ENCODE results near the gene EPHB2.

EPHB2 gene

DNA sequence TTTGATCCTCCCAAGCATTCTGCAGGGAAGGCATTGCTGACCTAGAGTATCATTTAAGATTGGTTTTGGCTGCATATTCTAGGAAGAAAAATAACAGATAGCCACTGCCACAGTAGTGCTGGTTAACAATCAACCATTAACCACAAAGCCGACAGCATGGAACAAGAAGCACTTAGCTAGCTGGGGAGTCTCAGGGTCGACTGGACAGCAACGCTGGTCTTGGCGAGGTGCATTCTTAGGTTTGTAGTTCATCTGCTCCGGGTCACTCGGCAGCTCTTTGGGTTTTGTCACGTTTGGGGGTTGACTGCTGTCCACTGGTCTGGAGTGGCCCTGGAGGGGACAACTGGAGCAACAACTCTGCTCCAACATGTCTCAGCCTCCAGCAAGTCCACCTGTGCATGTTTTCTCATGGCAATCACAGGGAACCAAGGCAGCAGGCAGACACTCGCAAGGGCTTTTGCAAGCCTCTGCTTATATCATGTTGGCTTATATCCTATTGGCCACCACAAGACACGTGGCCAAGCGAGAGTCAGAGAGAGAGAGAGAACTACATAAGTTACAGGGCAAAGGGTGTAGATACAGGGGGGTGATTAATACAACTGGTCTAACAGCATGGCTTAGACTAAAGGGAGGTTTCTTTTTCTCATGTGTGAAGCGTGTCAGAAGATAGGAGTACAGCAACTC is 162.5 kb downstream of the EPHB2 start:
- H2AK5ac ChIP-seq (ENCODE audit: low read depth, low read length) = no peak overlapping the region
- H3K4me2 ChIP-seq (ENCODE audit: insufficient read depth, low read length, poor library complexity, severe bottlenecking) = no peak overlapping the region
- H2AFZ ChIP-seq (ENCODE audit: low read length) = no peak overlapping the region
- H3K4me3 ChIP-seq (ENCODE audit: low read length in 2 of 2) = no peak overlapping the region
- no peaks in the 10 kb centered on the region for H3K79me1 ChIP-seq (ENCODE audit: low read depth, low read length)
- no peak overlapping the region for H2BK120ac ChIP-seq (ENCODE audit: low read depth, low read length)
- no peaks in the 10 kb centered on the region for H3K9me3 ChIP-seq (replicated peaks in 1 of 2; ENCODE audit: control insufficient read depth in 2 of 2, insufficient read depth in 1 of 2, low read depth in 1 of 2, low read length in 2 of 2)
- WGBS, 2 donors (ENCODE audit: extremely low coverage in 2 of 2, insufficient read length in 2 of 2, insufficient replicate concordance in 1 of 2) = no CpG with 5 or more reads among the region's 11 CpGs
- no peak overlapping the region for H3K27ac ChIP-seq (replicated peaks; ENCODE audit: low read length)
- H3K36me3 ChIP-seq (replicated peaks in 1 of 2; ENCODE audit: control insufficient read depth in 2 of 2, insufficient read depth in 2 of 2, low read length in 2 of 2) = peaks cover 8 to 17% of the 10 kb centered on the region in 2 donors
- no peak overlapping the region for H3K23ac ChIP-seq (ENCODE audit: low read depth, low read length, poor library complexity)
- no peak overlapping the region for H3K14ac ChIP-seq (ENCODE audit: low read length)
- H3K27me3 ChIP-seq (ENCODE audit: control insufficient read depth in 3 of 3, insufficient read depth in 3 of 3, low read depth in 1 of 3, low read length in 3 of 3) = peaks cover 0 to 2% (median 0%) of the 10 kb centered on the region in 3 experiments
- H2BK12ac ChIP-seq (ENCODE audit: low read length) = no peak overlapping the region
- no peak overlapping the region for H3K18ac ChIP-seq (ENCODE audit: low read length)
- peaks cover 20 to 33% of the 10 kb centered on the region in 2 donors for H3K4me1 ChIP-seq (ENCODE audit: control insufficient read depth in 2 of 2, insufficient read depth in 1 of 2, low read depth in 1 of 2, low read length in 2 of 2)
- no peak overlapping the region for H4K91ac ChIP-seq (ENCODE audit: low read depth, low read length, poor library complexity)
- DNase-seq (ENCODE audit: low spot score) = no peak
- H2BK15ac ChIP-seq (ENCODE audit: low read length) = peak overlapping the region; percentile 6
- H3K4ac ChIP-seq (ENCODE audit: low read length) = no peak overlapping the region
- no peak overlapping the region for H2BK5ac ChIP-seq (ENCODE audit: low read length)
- no peak overlapping the region for H4K8ac ChIP-seq (ENCODE audit: low read depth, low read length)
- no peak overlapping the region for H3K9ac ChIP-seq (ENCODE audit: low read depth, low read length, poor library complexity)

- Histone ChIP-seq H3K27me3 (ENCODE audit: control insufficient read depth in 3 of 3, insufficient read depth in 3 of 3, low read depth in 1 of 3, low read length in 3 of 3) (peaks cover 0 to 2% (median 0%) of the 10 kb centered on the region in 3 experiments), H3K9ac (ENCODE audit: low read depth, low read length, poor library complexity) (no peak overlapping the region), H2AK5ac (ENCODE audit: low read depth, low read length) (no peak overlapping the region), H3K9me3 (replicated peaks in 1 of 2; ENCODE audit: control insufficient read depth in 2 of 2, insufficient read depth in 1 of 2, low read depth in 1 of 2, low read length in 2 of 2) (no peaks in the 10 kb centered on the region), H4K8ac (ENCODE audit: low read depth, low read length) (no peak overlapping the region), H2BK12ac (ENCODE audit: low read length) (no peak overlapping the region), H3K4me3 (ENCODE audit: low read length in 2 of 2) (no peak overlapping the region), H3K4ac (ENCODE audit: low read length) (no peak overlapping the region), H2BK120ac (ENCODE audit: low read depth, low read length) (no peak overlapping the region), H2AFZ (ENCODE audit: low read length) (no peak overlapping the region), H3K4me2 (ENCODE audit: insufficient read depth, low read length, poor library complexity, severe bottlenecking) (no peak overlapping the region), H3K79me1 (ENCODE audit: low read depth, low read length) (no peaks in the 10 kb centered on the region), H4K91ac (ENCODE audit: low read depth, low read length, poor library complexity) (no peak overlapping the region), H3K23ac (ENCODE audit: low read depth, low read length, poor library complexity) (no peak overlapping the region), H3K27ac (replicated peaks; ENCODE audit: low read length) (no peak overlapping the region), H2BK15ac (ENCODE audit: low read length) (no peak overlapping the region), H3K4me1 (ENCODE audit: control insufficient read depth in 2 of 2, insufficient read depth in 1 of 2, low read depth in 1 of 2, low read length in 2 of 2) (peaks cover 20 to 33% of the 10 kb centered on the region in 2 donors), H3K36me3 (replicated peaks in 1 of 2; ENCODE audit: control insufficient read depth in 2 of 2, insufficient read depth in 2 of 2, low read length in 2 of 2) (peaks cover 4 to 11% of the 10 kb centered on the region in 2 donors), H3K14ac (ENCODE audit: low read length) (no peak overlapping the region), H3K18ac (ENCODE audit: low read length) (no peak overlapping the region), H2BK5ac (ENCODE audit: low read length) (no peak overlapping the region)
- no peak for DNase-seq (ENCODE audit: low spot score)
- no CpG with 5 or more reads among the region's 8 CpGs for WGBS, 2 donors (ENCODE audit: extremely low coverage in 2 of 2, insufficient read length in 2 of 2, insufficient replicate concordance in 1 of 2)
These were observed 164.1 kb downstream of the EPHB2 start for GRCh38 chr1:22874785-22875184.

- no peak overlapping the region for H3K4ac ChIP-seq (ENCODE audit: low read length)
- WGBS, 2 donors (ENCODE audit: extremely low coverage in 2 of 2, insufficient read length in 2 of 2, insufficient replicate concordance in 1 of 2) = no CpG with 5 or more reads among the region's 10 CpGs
- H3K4me1 ChIP-seq (ENCODE audit: control insufficient read depth in 2 of 2, insufficient read depth in 1 of 2, low read depth in 1 of 2, low read length in 2 of 2) = peaks cover 20 to 34% of the 10 kb centered on the region in 2 donors
- no peak overlapping the region for H2BK120ac ChIP-seq (ENCODE audit: low read depth, low read length)
- H3K27ac ChIP-seq (replicated peaks; ENCODE audit: low read length) = peak overlapping the region; percentile 12
- no peak overlapping the region for H3K23ac ChIP-seq (ENCODE audit: low read depth, low read length, poor library complexity)
- no peak overlapping the region for H4K91ac ChIP-seq (ENCODE audit: low read depth, low read length, poor library complexity)
- no peaks in the 10 kb centered on the region for H3K9me3 ChIP-seq (replicated peaks in 1 of 2; ENCODE audit: control insufficient read depth in 2 of 2, insufficient read depth in 1 of 2, low read depth in 1 of 2, low read length in 2 of 2)
- H3K18ac ChIP-seq (ENCODE audit: low read length) = no peak overlapping the region
- no peak overlapping the region for H3K4me3 ChIP-seq (ENCODE audit: low read length in 2 of 2)
- no peaks in the 10 kb centered on the region for H3K79me1 ChIP-seq (ENCODE audit: low read depth, low read length)
- peak overlapping the region; percentile 71 for H2BK5ac ChIP-seq (ENCODE audit: low read length)
- no peak overlapping the region for H2BK12ac ChIP-seq (ENCODE audit: low read length)
- H2BK15ac ChIP-seq (ENCODE audit: low read length) = no peak overlapping the region
- peaks cover 0 to 2% (median 0%) of the 10 kb centered on the region in 3 experiments for H3K27me3 ChIP-seq (ENCODE audit: control insufficient read depth in 3 of 3, insufficient read depth in 3 of 3, low read depth in 1 of 3, low read length in 3 of 3)
- H2AFZ ChIP-seq (ENCODE audit: low read length) = no peak overlapping the region
- no peak overlapping the region for H3K9ac ChIP-seq (ENCODE audit: low read depth, low read length, poor library complexity)
- no peak overlapping the region for H4K8ac ChIP-seq (ENCODE audit: low read depth, low read length)
- no peak overlapping the region for H2AK5ac ChIP-seq (ENCODE audit: low read depth, low read length)
- peaks cover 6 to 11% of the 10 kb centered on the region in 2 donors for H3K36me3 ChIP-seq (replicated peaks in 1 of 2; ENCODE audit: control insufficient read depth in 2 of 2, insufficient read depth in 2 of 2, low read length in 2 of 2)
- no peak for DNase-seq (ENCODE audit: low spot score)
- H3K4me2 ChIP-seq (ENCODE audit: insufficient read depth, low read length, poor library complexity, severe bottlenecking) = peak overlapping the region; percentile 28
- no peak overlapping the region for H3K14ac ChIP-seq (ENCODE audit: low read length)
These were observed 164.6 kb downstream of the EPHB2 start for GRCh38 chr1:22875241-22875640.

- Histone ChIP-seq H3K36me3 (replicated peaks in 1 of 2; ENCODE audit: control insufficient read depth in 2 of 2, insufficient read depth in 2 of 2, low read length in 2 of 2) (peaks cover 6 to 9% of the 10 kb centered on the region in 2 donors), H2BK12ac (ENCODE audit: low read length) (peak overlapping the region; percentile 89), H2BK15ac (ENCODE audit: low read length) (peak overlapping the region; percentile 94), H4K91ac (ENCODE audit: low read depth, low read length, poor library complexity) (no peak overlapping the region), H3K79me1 (ENCODE audit: low read depth, low read length) (no peaks in the 10 kb centered on the region), H3K27me3 (ENCODE audit: control insufficient read depth in 3 of 3, insufficient read depth in 3 of 3, low read depth in 1 of 3, low read length in 3 of 3) (peaks cover 0 to 2% (median 0%) of the 10 kb centered on the region in 3 experiments), H2BK120ac (ENCODE audit: low read depth, low read length) (peak overlapping the region; percentile 88), H3K9ac (ENCODE audit: low read depth, low read length, poor library complexity) (peak overlapping the region; percentile 34), H3K14ac (ENCODE audit: low read length) (peak overlapping the region; percentile 4), H3K4me2 (ENCODE audit: insufficient read depth, low read length, poor library complexity, severe bottlenecking) (no peak overlapping the region), H3K27ac (replicated peaks; ENCODE audit: low read length) (peak overlapping the region; percentile 86), H2AFZ (ENCODE audit: low read length) (no peak overlapping the region), H2AK5ac (ENCODE audit: low read depth, low read length) (peak overlapping the region; percentile 57), H3K4me1 (ENCODE audit: control insufficient read depth in 2 of 2, insufficient read depth in 1 of 2, low read depth in 1 of 2, low read length in 2 of 2) (peaks cover 20 to 35% of the 10 kb centered on the region in 2 donors), H3K18ac (ENCODE audit: low read length) (peak overlapping the region; percentile 93), H3K23ac (ENCODE audit: low read depth, low read length, poor library complexity) (no peak overlapping the region), H4K8ac (ENCODE audit: low read depth, low read length) (no peak overlapping the region), H3K4ac (ENCODE audit: low read length) (no peak overlapping the region), H3K4me3 (ENCODE audit: low read length in 2 of 2) (no peak overlapping the region), H3K9me3 (replicated peaks in 1 of 2; ENCODE audit: control insufficient read depth in 2 of 2, insufficient read depth in 1 of 2, low read depth in 1 of 2, low read length in 2 of 2) (no peaks in the 10 kb centered on the region), H2BK5ac (ENCODE audit: low read length) (peak overlapping the region; percentile 71)
- no CpG with 5 or more reads among the region's 5 CpGs for WGBS, 2 donors (ENCODE audit: extremely low coverage in 2 of 2, insufficient read length in 2 of 2, insufficient replicate concordance in 1 of 2)
- DNase-seq (ENCODE audit: low spot score) = no peak
These were observed 165.2 kb downstream of the EPHB2 start for GRCh38 chr1:22875841-22876240.

Measured in neuronal stem cell (in vitro differentiated cells).